Measurements from ENCODE around the gene PAXIP1. TPM values are rescaled to one million over a fixed set of nuclear protein-coding genes. Genes with fewer than 3 reads are reported as not detected.
"Not testable (repeated sequence)": the region's sequence is repeated elsewhere in the genome, so short reads cannot be mapped to it uniquely, and the experiment has no call there.

PAXIP1 gene, protein sequence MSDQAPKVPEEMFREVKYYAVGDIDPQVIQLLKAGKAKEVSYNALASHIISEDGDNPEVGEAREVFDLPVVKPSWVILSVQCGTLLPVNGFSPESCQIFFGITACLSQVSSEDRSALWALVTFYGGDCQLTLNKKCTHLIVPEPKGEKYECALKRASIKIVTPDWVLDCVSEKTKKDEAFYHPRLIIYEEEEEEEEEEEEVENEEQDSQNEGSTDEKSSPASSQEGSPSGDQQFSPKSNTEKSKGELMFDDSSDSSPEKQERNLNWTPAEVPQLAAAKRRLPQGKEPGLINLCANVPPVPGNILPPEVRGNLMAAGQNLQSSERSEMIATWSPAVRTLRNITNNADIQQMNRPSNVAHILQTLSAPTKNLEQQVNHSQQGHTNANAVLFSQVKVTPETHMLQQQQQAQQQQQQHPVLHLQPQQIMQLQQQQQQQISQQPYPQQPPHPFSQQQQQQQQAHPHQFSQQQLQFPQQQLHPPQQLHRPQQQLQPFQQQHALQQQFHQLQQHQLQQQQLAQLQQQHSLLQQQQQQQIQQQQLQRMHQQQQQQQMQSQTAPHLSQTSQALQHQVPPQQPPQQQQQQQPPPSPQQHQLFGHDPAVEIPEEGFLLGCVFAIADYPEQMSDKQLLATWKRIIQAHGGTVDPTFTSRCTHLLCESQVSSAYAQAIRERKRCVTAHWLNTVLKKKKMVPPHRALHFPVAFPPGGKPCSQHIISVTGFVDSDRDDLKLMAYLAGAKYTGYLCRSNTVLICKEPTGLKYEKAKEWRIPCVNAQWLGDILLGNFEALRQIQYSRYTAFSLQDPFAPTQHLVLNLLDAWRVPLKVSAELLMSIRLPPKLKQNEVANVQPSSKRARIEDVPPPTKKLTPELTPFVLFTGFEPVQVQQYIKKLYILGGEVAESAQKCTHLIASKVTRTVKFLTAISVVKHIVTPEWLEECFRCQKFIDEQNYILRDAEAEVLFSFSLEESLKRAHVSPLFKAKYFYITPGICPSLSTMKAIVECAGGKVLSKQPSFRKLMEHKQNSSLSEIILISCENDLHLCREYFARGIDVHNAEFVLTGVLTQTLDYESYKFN
- 10 to 100 TPM in 10 of 12 donors, 1 to 10 TPM in 1, not detected in 1; 9.6 to 21.5 (median 13.8) TPM for polyA plus RNA-seq (ENCODE audit: insufficient read length in 12 of 12)
- long read RNA-seq, donor 1: 0 reads
- long read RNA-seq, donor 2: 0 reads
- long read RNA-seq, donor 3: 0 reads
- long read RNA-seq, donor 4: 0 reads
- long read RNA-seq, donor 5: 0 reads
- long read RNA-seq, donor 6: 0 reads
- long read RNA-seq, donor 7: 0 reads
- long read RNA-seq, donor 8, partial matches to known transcripts: 0 of 1 reads
- long read RNA-seq, donor 8, other reads (novel, unspliced or antisense): 0 of 1 reads
- long read RNA-seq, donor 9: 0 reads
- long read RNA-seq, donor 10: 0 reads
- long read RNA-seq, donor 11: 0 reads

DNA sequence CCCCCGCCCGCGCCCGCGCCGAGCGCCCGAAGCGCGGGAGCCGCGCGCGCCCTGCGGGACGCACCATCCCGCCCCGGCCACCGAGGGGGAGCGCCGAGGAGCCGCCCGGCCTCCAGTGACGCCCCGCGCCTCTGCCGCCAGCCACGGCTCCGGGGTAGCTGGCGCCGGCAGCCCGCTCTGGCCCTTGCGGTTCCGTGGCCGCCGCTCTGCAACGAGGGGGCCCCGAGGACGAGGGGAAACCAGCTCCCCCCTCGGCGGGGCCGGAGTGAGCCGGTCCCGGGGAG, at the start of gene PAXIP1:
Gene PAXIP1 (minus strand): TSS at position 33 of the 284 bp plus-strand sequence. CDS start 195 bp downstream, outside the sequence.
- DNase-seq: no peak

DNA sequence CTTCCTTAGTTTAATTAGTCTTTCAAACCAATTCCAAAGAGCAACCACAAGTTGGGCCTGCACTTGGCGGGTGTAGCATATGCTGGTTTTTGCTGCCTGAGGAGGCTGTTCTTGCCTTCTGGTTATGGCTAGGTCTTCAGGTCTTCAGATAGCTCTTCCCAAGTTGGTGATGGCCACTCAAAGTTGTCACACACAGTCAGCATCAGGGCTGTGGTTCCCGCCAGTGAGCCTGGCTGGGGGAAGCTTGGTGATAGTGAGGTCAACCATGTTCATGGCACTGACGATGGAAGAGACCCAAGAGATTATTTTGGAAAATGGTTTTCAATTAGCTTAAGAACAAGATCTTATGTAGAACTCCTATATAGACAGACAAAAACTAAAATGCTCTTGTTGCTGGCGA, 48.4 kb upstream of the PAXIP1 start:
- DNase-seq: no peak

DNA sequence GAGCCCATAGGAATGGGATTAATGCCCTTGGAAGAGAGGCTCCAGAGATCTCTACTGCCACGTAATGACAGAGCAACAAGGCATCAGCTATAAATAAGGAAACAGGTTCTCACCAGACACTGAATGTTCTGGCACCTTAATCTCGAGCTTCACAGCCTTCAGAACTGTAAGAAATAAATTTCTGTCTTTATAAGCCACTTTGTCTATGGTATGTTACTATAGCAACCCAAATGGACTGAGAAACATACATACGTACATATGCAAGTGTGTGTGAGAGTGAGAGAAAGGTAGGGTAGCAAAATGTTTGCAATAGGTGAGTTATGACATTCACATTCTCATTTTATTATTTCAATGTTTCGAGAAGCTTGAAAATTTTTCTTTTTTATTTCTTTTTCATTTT, 45.1 kb upstream of the PAXIP1 start:
- DNase-seq: no peak

DNA sequence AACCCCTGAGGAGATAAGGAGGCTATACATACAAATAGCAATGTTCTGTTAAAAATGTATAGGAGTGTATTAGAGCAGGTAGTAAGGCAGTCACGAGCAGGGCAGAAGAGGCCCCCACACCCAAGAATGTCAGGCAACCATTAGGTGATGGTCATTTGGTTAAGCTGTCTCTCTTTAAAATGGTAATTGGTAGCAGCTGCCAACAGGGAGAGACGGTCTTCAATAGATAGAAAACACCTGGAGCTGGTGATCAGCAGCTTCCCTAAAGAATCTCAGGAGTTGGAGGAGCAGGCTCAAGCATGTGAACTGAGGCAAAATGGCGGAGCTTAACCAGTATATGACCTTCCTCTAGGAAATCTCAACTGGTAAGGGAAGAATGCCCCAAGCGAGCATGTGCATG, 40.8 kb upstream of the PAXIP1 start:
- DNase-seq: no peak

DNA sequence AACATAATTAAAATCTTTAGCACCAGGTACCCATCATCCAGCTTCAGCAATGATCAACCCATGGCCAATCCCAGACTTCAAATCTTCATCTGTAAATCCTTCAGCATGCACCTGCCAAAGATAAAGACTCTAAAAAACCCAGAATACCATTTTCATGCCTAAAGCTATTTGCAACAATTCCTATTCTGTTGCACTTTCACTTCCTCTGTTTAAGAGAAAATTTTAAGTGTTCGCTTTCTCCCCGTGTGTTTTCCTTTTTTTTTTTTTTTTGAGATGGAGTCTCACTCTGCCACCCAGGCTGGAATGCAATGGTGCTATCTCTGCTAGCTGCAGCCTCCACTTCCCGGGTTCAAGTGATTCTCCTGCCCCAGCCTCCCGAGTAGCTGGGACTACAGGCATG, 35.4 kb upstream of the PAXIP1 start:
- DNase-seq: no peak

DNA sequence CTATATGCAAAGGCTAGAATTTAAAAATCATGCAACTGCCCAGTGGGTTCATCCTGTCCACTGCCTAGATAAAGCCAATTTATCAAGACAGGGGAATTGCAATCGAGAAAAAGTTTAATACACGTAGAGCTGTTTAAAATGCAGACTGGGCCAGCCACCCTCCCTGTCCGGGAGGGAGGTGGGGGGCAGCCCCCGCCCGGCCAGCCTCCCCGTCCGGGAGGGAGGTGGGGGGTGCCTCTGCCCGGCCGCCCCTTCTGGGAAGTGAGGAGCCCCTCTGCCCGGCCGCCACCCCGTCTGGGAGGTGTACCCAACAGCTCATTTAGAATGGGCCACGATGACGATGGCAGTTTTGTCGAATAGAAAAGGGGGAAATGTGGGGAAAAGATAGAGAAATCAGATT, 31.6 kb upstream of the PAXIP1 start:
- DNase-seq: not testable (repeated sequence)

DNA sequence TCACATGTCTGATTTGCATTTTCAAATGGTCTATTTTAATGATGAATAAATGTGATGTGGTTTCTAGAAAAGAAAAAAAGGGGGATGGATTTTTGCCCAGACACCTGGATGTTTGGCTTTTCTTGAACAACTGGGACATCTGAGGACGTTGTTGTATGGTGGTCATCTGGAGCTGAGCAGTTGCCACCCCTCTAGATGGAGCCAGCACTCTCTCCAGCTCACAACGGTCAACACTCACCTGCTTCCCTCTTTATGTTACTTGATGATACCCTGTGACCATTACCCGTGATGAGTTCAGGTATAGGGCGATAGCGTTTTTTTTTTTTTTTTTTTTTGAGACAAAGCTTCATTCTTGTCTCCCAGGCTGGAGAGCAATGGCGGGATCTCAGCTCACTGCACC, 30.1 kb upstream of the PAXIP1 start:
- DNase-seq: no peak

DNA sequence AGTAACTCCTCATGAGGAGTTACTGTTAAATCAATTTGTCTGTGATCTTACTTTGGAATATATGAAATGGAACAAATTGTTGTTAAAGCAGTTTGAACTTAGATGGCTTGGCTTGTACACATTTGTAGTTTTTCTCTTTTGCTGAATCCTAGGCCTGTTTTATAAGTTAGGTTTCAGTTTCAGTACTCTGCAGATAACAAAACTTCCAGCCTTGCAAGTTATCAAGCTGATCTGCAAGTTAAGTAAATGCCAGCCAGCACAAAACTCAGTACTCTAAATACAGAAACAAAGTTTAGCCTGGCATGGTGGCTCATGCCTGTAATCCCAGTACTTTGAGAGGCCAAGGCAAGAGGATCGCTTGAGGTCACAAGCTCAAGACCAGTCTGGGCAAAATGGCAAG, 25.0 kb upstream of the PAXIP1 start:
- no peak for DNase-seq

DNA sequence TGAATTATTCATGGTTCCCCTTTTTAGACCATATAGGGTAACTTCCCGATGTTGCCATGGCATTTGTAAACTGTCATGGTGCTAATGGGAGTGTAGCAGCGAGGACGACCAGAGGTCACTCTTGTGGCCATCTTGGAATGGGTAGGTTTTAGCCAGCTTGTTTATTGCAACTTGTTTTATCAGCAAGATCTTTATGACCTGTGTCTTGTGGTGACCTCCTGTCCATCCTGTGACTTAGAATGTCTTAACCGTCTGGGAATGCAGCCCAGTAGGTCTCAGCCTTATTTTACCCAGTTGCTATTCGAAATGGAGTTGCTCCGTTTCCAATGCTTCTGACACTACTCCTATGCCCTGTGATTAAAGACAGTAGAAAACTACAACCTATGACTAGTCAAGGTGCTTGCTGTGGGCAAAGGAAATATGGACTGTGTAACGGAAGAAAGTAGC, 18.8 kb upstream of the PAXIP1 start:
- DNase-seq: no peak

DNA sequence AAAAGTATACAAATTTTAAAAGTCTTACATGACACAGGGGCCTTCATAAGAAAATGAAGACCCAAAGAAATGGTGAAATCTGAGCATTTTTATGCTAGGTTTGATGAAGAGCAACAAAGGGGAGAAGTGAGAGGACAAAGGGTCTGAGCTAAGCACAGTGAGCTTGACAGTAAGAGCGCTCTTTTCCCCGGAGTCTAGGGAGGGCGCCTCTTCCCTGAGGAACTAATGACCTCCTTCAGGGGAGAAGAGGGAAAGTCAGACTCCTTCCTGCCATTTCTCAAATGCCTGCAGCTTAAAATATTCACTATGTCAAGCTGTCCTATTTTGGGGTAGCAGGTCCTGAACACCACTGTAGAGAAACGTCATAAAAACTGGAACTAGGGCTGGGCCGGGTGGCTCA, 18.1 kb upstream of the PAXIP1 start:
- DNase-seq: no peak

DNA sequence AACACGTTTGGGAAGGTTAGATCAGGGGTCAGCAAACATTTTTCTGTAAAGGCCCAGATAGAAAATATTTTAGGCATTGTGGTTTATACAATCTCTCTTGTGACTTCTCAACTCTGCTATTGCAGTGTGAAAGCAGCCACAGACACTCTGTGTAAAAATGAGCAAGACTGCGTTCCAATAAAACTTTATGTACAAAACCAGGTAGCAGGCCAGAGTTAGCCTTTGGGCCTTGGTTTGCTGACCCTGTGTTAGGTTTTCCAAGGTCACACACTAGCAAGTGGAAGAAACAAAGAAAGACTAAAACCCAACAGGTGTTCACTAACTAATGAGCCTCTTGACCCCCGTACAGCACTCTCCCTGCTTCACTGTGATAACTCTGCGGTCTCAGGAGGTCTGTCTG, 14.9 kb upstream of the PAXIP1 start:
- DNase-seq: no peak

DNA sequence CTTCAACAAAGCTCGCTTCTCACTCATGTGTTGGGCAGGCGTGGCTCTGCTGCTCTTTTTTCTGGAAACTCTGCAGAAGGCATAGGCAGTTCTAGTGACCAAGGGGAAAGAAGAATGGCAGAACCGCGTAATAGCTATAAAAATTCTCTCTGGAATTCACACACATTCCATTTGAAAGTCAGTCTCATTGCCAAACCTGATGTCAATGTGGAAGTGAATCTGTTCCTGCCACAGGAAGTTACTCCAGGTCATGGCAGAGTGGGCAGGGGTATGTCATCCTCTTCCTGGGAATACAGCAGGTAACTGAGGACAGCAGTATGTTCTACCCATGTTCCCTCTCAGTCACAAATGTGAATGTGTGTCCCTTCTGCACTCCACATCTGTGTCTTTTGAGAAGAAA, 8.2 kb upstream of the PAXIP1 start:
- no peak for DNase-seq

DNA sequence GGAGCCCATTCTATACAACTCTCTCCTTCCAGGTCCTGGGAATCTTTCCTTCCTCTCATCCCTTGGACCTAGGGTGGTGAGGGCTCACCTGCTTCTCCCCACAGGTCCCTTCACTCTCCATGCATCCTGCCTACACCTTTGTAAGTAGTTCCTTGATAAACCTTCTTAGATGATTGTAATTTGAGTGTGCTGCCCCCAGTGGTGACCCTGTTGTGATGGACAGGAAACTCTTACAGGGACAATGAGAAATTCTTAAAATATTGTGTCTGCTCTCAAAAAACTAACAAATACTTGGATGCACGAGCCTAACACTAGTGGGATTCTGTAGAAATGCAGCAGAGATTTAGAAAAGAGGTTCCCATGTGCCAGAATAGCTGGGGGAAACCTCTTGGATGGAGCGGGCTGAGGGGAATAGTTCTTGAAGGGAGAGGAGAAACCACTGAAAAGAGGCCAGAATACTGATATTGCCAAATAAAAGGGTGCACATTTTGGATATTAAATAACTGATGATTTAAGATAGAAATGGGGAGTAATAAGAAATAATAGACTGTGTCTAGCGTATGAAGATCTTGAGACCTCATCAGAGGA, 6.7 kb upstream of the PAXIP1 start:
- no peak for DNase-seq

DNA sequence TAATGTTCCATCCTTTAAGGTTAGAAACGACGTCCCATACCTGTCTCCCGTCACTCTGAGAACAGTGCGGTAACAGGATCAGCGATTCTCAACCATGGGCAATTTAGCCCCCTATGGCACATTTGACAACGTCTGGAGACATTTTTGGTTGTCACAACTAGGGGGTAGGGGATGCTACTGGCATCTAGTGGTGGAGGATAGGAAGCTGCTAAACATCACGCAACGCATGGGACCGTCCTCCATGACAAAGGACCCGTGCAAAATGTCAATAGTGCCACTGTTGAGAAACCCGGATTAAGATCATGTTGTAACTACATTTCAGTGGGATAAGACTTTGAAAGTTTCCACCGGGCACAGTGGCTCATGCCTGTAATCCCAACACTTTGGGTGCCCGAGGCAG, 5.0 kb upstream of the PAXIP1 start:
- no peak for DNase-seq

DNA sequence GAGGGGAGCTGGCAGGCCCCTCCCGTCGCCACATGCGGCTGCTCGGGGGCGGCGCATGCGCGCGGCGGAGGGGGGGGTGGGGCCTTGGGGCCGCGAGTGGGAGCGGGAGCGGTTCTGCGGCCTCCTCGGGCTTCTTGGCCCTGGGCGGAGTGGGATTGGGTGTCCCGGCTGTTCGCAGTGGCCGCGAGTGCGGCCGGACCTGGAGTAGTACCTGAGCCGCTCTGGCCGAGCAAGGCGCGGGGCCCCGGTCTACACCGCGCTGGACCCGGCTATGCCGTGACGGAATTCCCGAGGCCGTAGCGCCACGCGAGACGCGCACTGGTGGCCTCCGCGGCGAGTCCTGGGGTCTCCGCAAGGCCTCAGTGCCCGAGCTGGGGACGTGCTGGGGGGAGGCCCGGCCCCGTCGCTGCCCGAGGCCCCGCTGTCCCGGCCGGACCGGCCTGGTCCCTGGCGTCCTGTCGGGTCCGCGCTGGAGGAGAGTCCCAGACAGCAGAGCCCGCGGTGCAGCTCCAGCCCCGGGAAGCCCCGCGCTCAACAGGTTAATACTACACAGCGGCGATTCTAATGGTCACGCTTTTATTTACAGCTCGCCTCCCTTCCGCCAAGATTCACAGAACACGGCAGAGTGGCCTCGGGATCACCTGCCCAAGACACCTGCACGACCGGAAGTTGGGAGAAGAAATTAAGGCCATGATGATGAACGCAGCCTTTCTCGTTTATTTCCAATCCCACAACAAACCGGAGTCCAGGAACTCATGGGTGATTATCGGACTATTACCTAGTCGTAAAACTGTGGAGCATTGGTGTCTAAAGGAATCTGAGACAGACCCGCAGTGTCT, 671 bp upstream of the PAXIP1 start:
- peak; percentile 90 for DNase-seq

DNA sequence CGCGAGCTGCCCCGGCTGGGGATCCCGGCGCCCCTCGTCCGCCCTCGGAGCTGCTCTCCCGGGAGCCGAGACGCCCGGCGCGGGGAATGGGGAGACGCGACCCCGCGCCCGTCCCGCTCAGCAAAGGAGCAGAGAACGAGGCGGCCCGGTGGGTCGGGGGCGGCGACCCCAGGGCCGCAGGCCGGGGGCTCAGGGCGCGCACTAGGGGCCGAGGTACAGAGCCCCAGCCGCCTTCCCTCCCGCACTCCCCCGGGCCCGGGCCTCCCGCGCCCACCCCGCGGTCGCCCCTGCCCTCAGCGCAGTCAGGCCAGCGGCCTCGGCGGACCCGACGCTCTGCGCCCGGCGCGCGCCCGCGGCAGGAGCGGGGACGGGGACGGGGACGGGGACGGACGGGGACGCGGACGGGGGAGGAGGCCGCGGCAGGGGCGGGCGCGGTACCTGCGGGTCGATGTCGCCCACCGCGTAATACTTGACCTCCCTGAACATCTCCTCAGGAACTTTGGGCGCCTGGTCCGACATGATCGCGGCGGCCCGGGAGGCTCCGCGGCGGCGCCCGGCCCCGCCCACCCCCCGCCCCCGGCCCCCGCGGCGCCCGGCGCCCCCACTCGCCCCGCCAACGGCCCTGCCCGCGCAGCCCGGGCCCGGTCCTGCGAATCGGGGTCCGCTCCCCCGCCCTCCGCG, 373 bp downstream of the PAXIP1 start:
- DNase-seq: no peak

DNA sequence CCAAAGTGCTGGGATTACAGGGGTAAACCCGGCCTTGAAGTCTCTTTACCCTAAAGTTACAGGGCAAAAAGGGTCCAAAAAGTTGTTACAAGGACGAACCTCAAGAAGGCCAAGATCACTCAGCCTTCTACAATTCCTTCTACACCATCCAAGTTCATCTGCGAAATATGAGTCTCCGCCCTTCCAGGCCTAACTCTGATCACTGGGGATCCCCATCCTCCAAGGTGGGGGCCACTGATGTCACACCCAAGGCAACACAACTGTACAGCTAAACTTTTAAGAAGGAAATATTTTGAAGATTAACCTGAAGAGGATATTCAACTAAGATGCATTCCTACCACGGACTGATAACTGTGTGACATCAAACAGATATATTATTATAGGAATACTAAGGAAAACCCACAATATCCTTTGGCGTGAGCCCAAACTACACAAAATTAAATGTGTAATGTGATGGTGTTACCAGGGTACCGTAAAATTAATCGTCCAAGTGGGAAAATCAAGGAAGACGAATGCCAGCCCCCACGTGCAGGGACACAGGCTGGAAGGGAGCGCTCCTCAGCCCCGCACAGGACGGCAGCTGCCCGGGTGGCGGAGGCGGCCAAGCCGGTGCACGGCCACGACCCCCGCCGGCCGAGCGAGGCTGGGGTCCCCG, 1.0 kb downstream of the PAXIP1 start:
- no peak for DNase-seq

DNA sequence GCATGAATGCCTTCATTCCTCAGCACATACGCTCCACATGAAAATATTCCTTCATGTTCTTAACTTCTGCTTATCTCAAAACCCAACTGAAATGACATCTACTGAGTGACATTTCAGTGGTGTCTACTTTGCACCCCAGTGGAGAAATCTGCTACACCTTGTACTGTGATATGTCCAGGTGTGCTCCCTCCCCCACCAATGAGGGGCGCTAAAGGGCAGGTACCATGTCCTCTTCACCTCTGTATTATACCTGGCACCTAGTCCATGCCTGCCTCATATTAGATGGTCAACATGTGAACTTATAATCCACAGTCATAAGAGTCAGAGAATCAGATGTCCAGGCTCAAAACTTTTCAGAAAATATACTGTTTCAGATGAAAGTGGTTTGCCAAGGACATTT, 2.1 kb downstream of the PAXIP1 start:
- no peak for DNase-seq

DNA sequence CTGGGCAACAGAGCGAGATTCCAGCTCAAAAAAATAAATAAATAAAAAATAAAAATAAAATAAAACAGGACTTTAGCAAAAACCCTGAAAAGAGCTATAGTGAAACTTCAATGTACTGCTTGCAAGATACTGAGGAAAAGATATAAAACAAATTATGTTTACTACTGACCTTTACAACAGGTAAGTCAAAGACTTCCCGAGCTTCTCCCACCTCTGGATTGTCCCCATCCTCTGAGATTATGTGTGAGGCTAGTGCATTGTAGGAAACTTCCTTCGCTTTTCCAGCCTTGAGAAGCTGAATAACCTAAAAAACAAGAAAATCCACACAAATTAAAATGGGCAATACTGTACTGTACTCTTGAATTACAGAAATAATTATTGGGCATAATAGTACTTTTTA, 4.4 kb downstream of the PAXIP1 start:
- DNase-seq: no peak
